ENCODE measurements around the gene LTBR.

DNA sequence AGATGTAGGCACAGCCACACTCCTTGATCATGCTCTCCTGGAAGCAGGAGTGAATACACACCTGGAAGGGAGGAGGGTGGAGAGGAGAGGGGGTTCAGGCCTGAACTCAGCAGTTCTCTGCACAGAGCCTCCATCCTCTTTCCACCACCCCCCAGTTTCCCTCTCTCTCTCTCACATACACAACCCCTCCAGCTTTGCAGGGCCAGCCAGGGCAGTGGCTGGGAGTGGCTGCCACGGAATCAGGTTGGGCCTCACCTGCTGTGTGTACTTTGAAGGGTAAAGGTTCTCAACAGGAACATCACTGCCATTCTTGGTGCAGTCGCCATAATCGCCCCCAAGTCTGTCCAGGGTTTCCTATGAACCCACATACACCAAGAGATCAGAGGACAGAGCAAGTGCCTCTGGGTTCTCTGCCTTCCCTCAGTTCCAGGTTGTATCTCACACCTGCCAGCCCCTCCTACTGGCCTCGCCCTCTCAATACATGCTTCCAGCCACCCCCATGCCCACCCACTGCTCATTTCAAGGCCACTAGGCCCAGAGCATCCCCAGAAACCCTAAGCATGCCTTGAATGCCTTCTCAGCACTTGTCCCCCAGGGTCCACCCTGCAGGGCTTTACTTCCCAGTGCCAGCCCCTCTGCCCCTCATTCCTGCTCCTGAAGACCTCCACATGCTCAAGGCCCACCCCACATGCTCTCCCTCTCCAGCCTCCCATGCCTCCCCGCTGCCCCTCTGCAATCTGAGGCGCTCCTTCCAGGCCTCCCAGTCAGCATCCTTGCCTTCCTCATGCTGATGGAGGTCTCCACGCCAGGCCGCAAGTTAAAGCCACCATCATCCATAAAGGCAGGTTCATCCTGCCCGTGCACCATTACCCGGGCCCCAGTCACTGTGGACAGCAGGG, 29.2 kb upstream of the LTBR start:
- TF ChIP-seq POLR2AphosphoS5 (IDR thresholded peaks at IDR 0.05; ENCODE audit: low read depth, low read length) (no peak), TAF1 (IDR thresholded peaks at IDR 0.05; ENCODE audit: borderline replicate concordance, insufficient read depth, low read length) (no peak), SIN3A (IDR thresholded peaks at IDR 0.05; ENCODE audit: borderline replicate concordance, insufficient read depth, low read length) (no peak)
- TF ChIP-seq, protein P1, sequence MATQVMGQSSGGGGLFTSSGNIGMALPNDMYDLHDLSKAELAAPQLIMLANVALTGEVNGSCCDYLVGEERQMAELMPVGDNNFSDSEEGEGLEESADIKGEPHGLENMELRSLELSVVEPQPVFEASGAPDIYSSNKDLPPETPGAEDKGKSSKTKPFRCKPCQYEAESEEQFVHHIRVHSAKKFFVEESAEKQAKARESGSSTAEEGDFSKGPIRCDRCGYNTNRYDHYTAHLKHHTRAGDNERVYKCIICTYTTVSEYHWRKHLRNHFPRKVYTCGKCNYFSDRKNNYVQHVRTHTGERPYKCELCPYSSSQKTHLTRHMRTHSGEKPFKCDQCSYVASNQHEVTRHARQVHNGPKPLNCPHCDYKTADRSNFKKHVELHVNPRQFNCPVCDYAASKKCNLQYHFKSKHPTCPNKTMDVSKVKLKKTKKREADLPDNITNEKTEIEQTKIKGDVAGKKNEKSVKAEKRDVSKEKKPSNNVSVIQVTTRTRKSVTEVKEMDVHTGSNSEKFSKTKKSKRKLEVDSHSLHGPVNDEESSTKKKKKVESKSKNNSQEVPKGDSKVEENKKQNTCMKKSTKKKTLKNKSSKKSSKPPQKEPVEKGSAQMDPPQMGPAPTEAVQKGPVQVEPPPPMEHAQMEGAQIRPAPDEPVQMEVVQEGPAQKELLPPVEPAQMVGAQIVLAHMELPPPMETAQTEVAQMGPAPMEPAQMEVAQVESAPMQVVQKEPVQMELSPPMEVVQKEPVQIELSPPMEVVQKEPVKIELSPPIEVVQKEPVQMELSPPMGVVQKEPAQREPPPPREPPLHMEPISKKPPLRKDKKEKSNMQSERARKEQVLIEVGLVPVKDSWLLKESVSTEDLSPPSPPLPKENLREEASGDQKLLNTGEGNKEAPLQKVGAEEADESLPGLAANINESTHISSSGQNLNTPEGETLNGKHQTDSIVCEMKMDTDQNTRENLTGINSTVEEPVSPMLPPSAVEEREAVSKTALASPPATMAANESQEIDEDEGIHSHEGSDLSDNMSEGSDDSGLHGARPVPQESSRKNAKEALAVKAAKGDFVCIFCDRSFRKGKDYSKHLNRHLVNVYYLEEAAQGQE (IDR thresholded peaks at IDR 0.05; ENCODE audit: insufficient read depth in 1 of 2, low read depth in 2 of 2, low read length in 2 of 2), result no peak

Measured in PFSK-1 (cell line).